AG04450 (cell line): ENCODE results near the gene KLHL30. TPM values are rescaled to one million over a fixed set of nuclear protein-coding genes. Genes with fewer than 3 reads are reported as not detected.
"Not testable (repeated sequence)": the region's sequence is repeated elsewhere in the genome, so short reads cannot be mapped to it uniquely, and the experiment has no call there.

ENCODE experiments used
- CTCF ChIA-PET: fragments of 300-600, 350-600 bp; formaldehyde crosslinking; extraction: SDS; loops from one replicate; lab custom pipeline; 2022; ENCODE audit warnings: antibody characterized with exemption, inconsistent platforms; lab: Charles Lee
- POLR2A ChIA-PET: fragments of 350-600 bp; formaldehyde crosslinking; extraction: SDS; loops from one replicate; lab custom pipeline; 2021; ENCODE audit warnings: antibody characterized with exemption, inconsistent platforms; lab: Yijun Ruan, JAX
- DNase-seq: peaks from one replicate; pipeline ENCODE4 v3.0.0-alpha.2; 2011; ENCODE audit warnings: low read depth, low spot score
- H3K27ac ChIP-seq: one replicate; pipeline ENCODE4 v1.5.1; 2012; ENCODE audit warnings: low read depth, low read length, control low read depth
- H3K27me3 ChIP-seq: one replicate; pipeline ENCODE4 v1.6.0; 2012; ENCODE audit warnings: low read length; ENCODE audit not compliant: control insufficient read depth, insufficient read depth
- H3K4me3 ChIP-seq: 2 replicates; pipeline ENCODE4 v1.5.1; 2011; ENCODE audit warnings: mild to moderate bottlenecking, low read depth, low read length, control low read depth
- H3K9me3 ChIP-seq: 2 replicates; pipeline ENCODE4 v1.5.1; 2012; ENCODE audit warnings: low read length; ENCODE audit not compliant: control insufficient read depth, insufficient read depth
- CTCF ChIP-seq: IDR thresholded peaks from 2 replicates; pipeline ENCODE4 v1.5.1; 2011; ENCODE audit warnings: low read depth, low read length, control low read depth, inconsistent platforms
- polyA plus RNA-seq: library from polyadenylated mRNA; depleted of rRNA; stranded (reverse); fragments of >200 nt; gene quantifications from 2 replicates; pipeline ENCODE4 v1.2.3, GENCODE V29; 2011

The KLHL30 gene
- polyA plus RNA-seq, 1 experiment = not detected

GRCh38 chr2:238168196-238169047 is 30.0 kb downstream of the KLHL30 start:
- TF ChIP-seq CTCF = no peak
- no peak for DNase-seq
- Histone ChIP-seq H3K4me3 (no peak overlapping the region), H3K9me3 (no peaks in the 10 kb centered on the region; the same call in 1 of the 2 replicates), H3K27me3 (no peaks in the 10 kb centered on the region), H3K27ac (peak overlapping the region; percentile 100)
- ChIA-PET POLR2A (interaction anchor here (1.2 kb wide), 1 partner anchor 27 kb away, joined by 3 read pairs; no protein-coding TSS in a partner anchor), CTCF (no interaction called here)

GRCh38 chr2:238169048-238169707 is 30.7 kb downstream of the KLHL30 start:
- Histone ChIP-seq H3K4me3 (peak overlapping the region; percentile 28), H3K9me3 (no peaks in the 10 kb centered on the region; the same call in 1 of the 2 replicates), H3K27ac (peak overlapping the region; percentile 100), H3K27me3 (no peaks in the 10 kb centered on the region)
- peak; percentile 95 for DNase-seq
- ChIA-PET POLR2A (interaction anchor here (0.6 to 1.5 kb wide), 12 partner anchors 9 to 294 kb away, joined by 3 to 14 read pairs (median 4); partner anchors contain the start of genes ERFE, HES6, ILKAP and SCLY), CTCF (interaction anchor here (0.6 to 1.5 kb wide), 3 partner anchors 42 to 246 kb away, joined by 3 to 5 read pairs (median 4); no protein-coding TSS in a partner anchor)
- peak; percentile 20; the same call in 1 of the 2 replicates for TF ChIP-seq CTCF

- TF ChIP-seq CTCF = no peak
- Histone ChIP-seq H3K4me3 (peak overlapping the region; percentile 28), H3K27me3 (no peaks in the 10 kb centered on the region), H3K9me3 (no peaks in the 10 kb centered on the region; the same call in 1 of the 2 replicates), H3K27ac (peak overlapping the region; percentile 100)
- peak; percentile 88 for DNase-seq
- CTCF ChIA-PET = interaction anchor here (0.6 to 1.5 kb wide), 3 partner anchors 42 to 246 kb away, joined by 3 to 5 read pairs (median 4); no protein-coding TSS in a partner anchor
- POLR2A ChIA-PET = interaction anchor here (0.6 to 1.5 kb wide), 13 partner anchors 9 to 295 kb away, joined by 3 to 14 read pairs (median 4); partner anchors contain the start of genes ERFE, HES6, ILKAP and SCLY
These were observed 31.3 kb downstream of the KLHL30 start for GRCh38 chr2:238169708-238170251.

- no peak for DNase-seq
- CTCF ChIA-PET = interaction anchor here (0.7 to 1.5 kb wide), 4 partner anchors 43 to 93 kb away, joined by 3 to 5 read pairs (median 4); no protein-coding TSS in a partner anchor
These were observed 32.1 kb downstream of the KLHL30 start for GRCh38 chr2:238170386-238171071.

GRCh38 chr2:238171072-238171431 is 32.6 kb downstream of the KLHL30 start:
- POLR2A ChIA-PET, H3K27me3 ChIP-seq, DNase-seq, H3K4me3 ChIP-seq, H3K9me3 ChIP-seq: not testable (repeated sequence)
- H3K27ac ChIP-seq = peak overlapping the region; percentile 100
- CTCF ChIA-PET = interaction anchor here (0.7 to 1.1 kb wide), 2 partner anchors 81 to 92 kb away, joined by 3 read pairs; no protein-coding TSS in a partner anchor

More at GRCh38 chr2:238170386-238171071, 32.1 kb downstream of the KLHL30 start:
- no peak for TF ChIP-seq CTCF
- H3K9me3 ChIP-seq = no peaks in the 10 kb centered on the region; the same call in 1 of the 2 replicates
- POLR2A ChIA-PET = interaction anchor here (0.6 to 1.5 kb wide), 8 partner anchors 12 to 110 kb away, joined by 3 to 14 read pairs (median 5); partner anchors contain the start of genes ERFE, HES6, ILKAP and SCLY
- H3K27ac ChIP-seq = peak overlapping the region; percentile 100
- no peak overlapping the region for H3K4me3 ChIP-seq
- H3K27me3 ChIP-seq = no peaks in the 10 kb centered on the region
